ENCODE measurements around the gene IL4. TPM values are rescaled to one million over a fixed set of nuclear protein-coding genes. Genes with fewer than 3 reads are reported as not detected.

Gene IL4
- total RNA-seq, 3 donors from 2014 or later (not counting 1 experiment from before 2014, with no cell fraction given) = 8.1 TPM; not detected in 2

DNA sequence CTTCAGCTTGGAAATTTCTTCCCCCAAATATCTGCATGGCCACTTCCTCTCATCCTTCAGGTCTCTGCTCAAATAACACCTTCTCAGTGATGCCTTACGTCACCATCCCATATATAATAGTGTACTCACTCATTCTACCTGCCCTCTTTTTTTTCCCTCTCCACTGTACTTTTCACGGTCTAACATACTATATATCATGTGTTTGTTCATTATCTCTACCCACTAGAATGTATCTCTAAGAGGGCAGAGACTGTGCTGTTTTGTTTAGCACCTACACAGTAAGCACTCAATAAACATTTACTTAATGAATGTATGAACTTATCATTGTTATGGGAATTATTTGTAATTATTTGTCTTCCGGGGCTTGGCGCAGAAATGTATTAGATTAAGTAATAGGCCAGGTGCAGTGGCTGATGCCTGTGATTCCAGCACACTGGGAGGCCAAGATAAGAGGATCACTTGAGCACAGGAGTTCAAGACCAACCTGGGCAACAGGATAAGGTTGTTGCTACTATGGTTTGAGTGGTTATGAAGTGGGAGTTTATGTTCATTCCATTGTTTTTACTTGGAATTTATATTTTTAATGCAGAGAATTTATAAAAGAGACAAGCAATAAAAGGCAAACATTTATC, 21.8 kb upstream of the IL4 start:
- Mint-ChIP-seq H3K4me1 (peaks cover 0 to 6% of the 10 kb centered on the region in 2 donors), H3K27ac (no peak overlapping the region), H3K9me3 (peaks cover 8% of the 10 kb centered on the region in 2 donors), H3K36me3 (peaks cover 12% of the 10 kb centered on the region), H3K4me3 (no peak overlapping the region), H3K27me3 (ENCODE audit: low read depth in 2 of 2) (peaks cover 22 to 36% of the 10 kb centered on the region in 2 donors)
- DNase-seq (no peak), ATAC-seq (no peak)
- Histone ChIP-seq H3K4me1 (ENCODE audit: control insufficient read depth, insufficient read depth, low read length) (peaks cover 7% of the 10 kb centered on the region), H3K27ac (ENCODE audit: low read length) (no peak overlapping the region), H3K4me3 (ENCODE audit: low read length) (no peak overlapping the region), H3K36me3 (ENCODE audit: control insufficient read depth, insufficient read depth, low read length) (no peaks in the 10 kb centered on the region), H3K9me3 (ENCODE audit: control insufficient read depth, insufficient read depth, low read length) (no peaks in the 10 kb centered on the region), H3K27me3 (ENCODE audit: control insufficient read depth, insufficient read depth, low read length) (peaks cover 10% of the 10 kb centered on the region)
- intact Hi-C loops (cut with micrococcal nuclease) = no loop called here
- TF ChIP-seq, protein P1, sequence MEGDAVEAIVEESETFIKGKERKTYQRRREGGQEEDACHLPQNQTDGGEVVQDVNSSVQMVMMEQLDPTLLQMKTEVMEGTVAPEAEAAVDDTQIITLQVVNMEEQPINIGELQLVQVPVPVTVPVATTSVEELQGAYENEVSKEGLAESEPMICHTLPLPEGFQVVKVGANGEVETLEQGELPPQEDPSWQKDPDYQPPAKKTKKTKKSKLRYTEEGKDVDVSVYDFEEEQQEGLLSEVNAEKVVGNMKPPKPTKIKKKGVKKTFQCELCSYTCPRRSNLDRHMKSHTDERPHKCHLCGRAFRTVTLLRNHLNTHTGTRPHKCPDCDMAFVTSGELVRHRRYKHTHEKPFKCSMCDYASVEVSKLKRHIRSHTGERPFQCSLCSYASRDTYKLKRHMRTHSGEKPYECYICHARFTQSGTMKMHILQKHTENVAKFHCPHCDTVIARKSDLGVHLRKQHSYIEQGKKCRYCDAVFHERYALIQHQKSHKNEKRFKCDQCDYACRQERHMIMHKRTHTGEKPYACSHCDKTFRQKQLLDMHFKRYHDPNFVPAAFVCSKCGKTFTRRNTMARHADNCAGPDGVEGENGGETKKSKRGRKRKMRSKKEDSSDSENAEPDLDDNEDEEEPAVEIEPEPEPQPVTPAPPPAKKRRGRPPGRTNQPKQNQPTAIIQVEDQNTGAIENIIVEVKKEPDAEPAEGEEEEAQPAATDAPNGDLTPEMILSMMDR (IDR thresholded peaks at IDR 0.05) = no peak
- 96% methylated on average over 3 of the region's 4 CpGs for WGBS (ENCODE audit: insufficient coverage)

DNA sequence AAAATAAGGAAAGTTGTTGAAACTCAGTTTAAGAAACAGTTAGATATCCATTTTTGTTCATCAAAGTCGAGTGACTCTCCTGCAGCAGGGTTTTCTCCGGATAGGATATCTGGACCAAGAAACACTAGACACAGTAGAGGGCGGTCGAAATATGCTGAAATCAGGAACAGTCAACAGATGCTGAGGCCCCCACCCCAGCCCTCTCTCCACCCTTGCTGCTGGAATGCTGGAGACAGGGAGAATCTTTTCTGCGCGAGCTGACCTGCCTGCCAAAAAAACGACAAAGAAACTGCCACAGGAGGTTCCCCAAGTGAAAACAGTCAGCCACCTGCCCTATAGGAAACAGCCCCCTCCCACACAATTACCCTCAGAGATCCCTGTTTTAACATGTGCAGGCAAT, 20.1 kb upstream of the IL4 start:
- Histone ChIP-seq H3K4me1 (ENCODE audit: control insufficient read depth, insufficient read depth, low read length) (peaks cover 9% of the 10 kb centered on the region), H3K27me3 (ENCODE audit: control insufficient read depth, insufficient read depth, low read length) (peaks cover 14% of the 10 kb centered on the region), H3K4me3 (ENCODE audit: low read length) (no peak overlapping the region), H3K27ac (ENCODE audit: low read length) (no peak overlapping the region), H3K36me3 (ENCODE audit: control insufficient read depth, insufficient read depth, low read length) (no peaks in the 10 kb centered on the region), H3K9me3 (ENCODE audit: control insufficient read depth, insufficient read depth, low read length) (no peaks in the 10 kb centered on the region)
- Mint-ChIP-seq H3K4me3 (no peak overlapping the region), H3K36me3 (peaks cover under 1% of the 10 kb centered on the region), H3K4me1 (peaks cover 0 to 7% of the 10 kb centered on the region in 2 donors), H3K27ac (no peak overlapping the region), H3K9me3 (no peaks in the 10 kb centered on the region), H3K27me3 (ENCODE audit: low read depth in 2 of 2) (peaks cover 31 to 41% of the 10 kb centered on the region in 2 donors)
- DNase-seq (no peak), ATAC-seq (no peak)
- WGBS (ENCODE audit: insufficient coverage) = 77% methylated on average over 7 of the region's 7 CpGs
- intact Hi-C loops (cut with micrococcal nuclease) = no loop called here
- TF ChIP-seq, protein P1 (IDR thresholded peaks at IDR 0.05) = no peak

DNA sequence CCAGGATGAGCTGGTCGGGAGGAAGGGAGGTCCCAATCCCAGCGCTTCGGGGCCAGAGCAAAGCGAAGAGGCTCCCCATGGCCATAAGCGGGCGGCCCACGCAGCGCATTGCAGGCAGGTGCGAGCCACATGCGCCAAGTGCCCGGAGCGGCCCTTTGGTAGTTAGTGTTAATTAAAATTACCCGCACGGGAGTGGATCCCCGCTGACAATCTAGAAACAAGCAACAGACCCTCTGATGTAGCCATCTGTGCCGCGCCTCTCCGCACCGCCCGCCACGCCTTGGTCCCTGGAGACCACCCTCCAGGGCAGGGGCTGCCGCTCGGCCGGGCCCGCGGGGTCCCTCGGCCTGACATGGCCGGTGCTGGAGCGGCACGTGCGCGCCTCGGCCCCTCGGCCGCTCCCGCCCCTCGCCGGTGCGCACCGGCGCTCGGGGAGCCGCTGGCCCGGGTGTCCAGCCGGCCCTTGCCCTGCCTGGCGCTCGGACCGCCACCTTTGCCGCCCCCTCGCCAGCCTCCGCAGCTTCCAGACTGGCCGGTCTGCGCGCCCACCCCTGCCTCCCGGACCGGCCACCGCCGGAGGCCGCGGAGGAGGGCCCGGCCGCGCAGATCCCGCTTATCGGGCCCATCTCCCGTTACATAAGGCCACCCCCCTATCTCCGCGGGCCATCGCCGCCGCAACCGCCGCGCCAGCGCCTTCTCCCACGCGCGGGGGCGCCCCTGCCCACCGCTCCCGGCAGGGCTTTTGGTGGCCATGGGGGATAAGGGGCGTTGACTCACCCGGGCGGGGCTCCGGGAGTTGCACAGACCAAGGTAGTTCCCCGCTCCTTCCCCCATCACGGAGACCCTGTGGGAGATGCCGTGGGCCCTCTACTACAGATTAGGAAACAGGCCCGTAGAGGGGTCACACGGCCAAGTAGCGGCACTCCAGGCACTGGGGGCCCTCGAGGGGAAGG, 17.7 kb upstream of the IL4 start:
- Mint-ChIP-seq H3K27ac (no peak overlapping the region), H3K36me3 (no peaks in the 10 kb centered on the region), H3K4me3 (peak overlapping the region; percentile 9), H3K4me1 (peaks cover 0 to 7% of the 10 kb centered on the region in 2 donors), H3K9me3 (no peaks in the 10 kb centered on the region), H3K27me3 (ENCODE audit: low read depth in 2 of 2) (peaks cover 31 to 41% of the 10 kb centered on the region in 2 donors)
- ATAC-seq (peak; percentile 9 to 71 (median 59)), DNase-seq (peak in 1 of 2 donors; percentile 56)
- TF ChIP-seq, protein P1 (IDR thresholded peaks at IDR 0.05) = no peak
- Histone ChIP-seq H3K27me3 (ENCODE audit: control insufficient read depth, insufficient read depth, low read length) (peaks cover 14% of the 10 kb centered on the region), H3K4me3 (ENCODE audit: low read length) (no peak overlapping the region), H3K9me3 (ENCODE audit: control insufficient read depth, insufficient read depth, low read length) (no peaks in the 10 kb centered on the region), H3K36me3 (ENCODE audit: control insufficient read depth, insufficient read depth, low read length) (no peaks in the 10 kb centered on the region), H3K4me1 (ENCODE audit: control insufficient read depth, insufficient read depth, low read length) (peaks cover 9% of the 10 kb centered on the region), H3K27ac (ENCODE audit: low read length) (no peak overlapping the region)
- WGBS (ENCODE audit: insufficient coverage) = 9% methylated on average over 92 of the region's 92 CpGs
- intact Hi-C loops (cut with micrococcal nuclease) = no loop called here
